ENCODE data around the gene ZC3HAV1. TPM values are rescaled to one million over a fixed set of nuclear protein-coding genes. Genes with fewer than 3 reads are reported as not detected.

ZC3HAV1 gene
- total RNA-seq, 4 donors from 2014 or later, result 30.3 to 38.2 (median 31.7) TPM

DNA sequence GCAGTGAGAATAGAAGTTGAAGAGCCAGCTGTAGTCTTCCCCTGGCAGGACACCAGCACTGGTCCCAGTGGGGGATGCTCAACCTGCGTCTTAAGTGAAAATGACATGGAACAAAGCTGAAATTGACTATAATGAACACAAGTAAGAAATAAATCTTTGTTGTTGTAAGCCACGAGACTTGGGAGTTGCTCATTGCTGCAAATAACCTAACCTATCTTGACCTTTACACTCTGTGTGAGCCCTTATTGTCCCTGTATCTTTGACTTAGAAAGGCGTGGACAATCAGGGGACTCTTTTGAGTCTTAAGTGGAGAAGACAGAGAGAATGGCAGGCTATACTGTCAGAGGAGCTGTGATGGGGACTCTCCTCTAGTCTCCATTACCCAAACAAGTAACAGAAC lies 90.6 kb downstream of the ZC3HAV1 start:
- H3K4me3 ChIP-seq, result no peak overlapping the region
- no peak overlapping the region for H3K27ac ChIP-seq
- H3K36me3 ChIP-seq, result peaks cover 0 to 7% (median 0%) of the 10 kb centered on the region in 3 donors
- peaks cover 0 to 15% (median 0%) of the 10 kb centered on the region in 4 donors for H3K4me1 ChIP-seq
- TF ChIP-seq POLR2A (IDR thresholded peaks at IDR 0.05), result no peak
- no peak for TF ChIP-seq EP300 (IDR thresholded peaks at IDR 0.05)
- TF ChIP-seq, protein P1, sequence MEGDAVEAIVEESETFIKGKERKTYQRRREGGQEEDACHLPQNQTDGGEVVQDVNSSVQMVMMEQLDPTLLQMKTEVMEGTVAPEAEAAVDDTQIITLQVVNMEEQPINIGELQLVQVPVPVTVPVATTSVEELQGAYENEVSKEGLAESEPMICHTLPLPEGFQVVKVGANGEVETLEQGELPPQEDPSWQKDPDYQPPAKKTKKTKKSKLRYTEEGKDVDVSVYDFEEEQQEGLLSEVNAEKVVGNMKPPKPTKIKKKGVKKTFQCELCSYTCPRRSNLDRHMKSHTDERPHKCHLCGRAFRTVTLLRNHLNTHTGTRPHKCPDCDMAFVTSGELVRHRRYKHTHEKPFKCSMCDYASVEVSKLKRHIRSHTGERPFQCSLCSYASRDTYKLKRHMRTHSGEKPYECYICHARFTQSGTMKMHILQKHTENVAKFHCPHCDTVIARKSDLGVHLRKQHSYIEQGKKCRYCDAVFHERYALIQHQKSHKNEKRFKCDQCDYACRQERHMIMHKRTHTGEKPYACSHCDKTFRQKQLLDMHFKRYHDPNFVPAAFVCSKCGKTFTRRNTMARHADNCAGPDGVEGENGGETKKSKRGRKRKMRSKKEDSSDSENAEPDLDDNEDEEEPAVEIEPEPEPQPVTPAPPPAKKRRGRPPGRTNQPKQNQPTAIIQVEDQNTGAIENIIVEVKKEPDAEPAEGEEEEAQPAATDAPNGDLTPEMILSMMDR (IDR thresholded peaks at IDR 0.05), result no peak
- no peaks in the 10 kb centered on the region for H3K27me3 ChIP-seq
- DNase-seq (ENCODE audit: low spot score in 2 of 2), result no peak
- WGBS, 2 donors, result 49 to 55% methylated on average over 3 of the region's 3 CpGs
- no peaks in the 10 kb centered on the region for H3K9me3 ChIP-seq

GRCh38 chr7:139016931-139017511 lies 92.5 kb downstream of the ZC3HAV1 start:
- Histone ChIP-seq H3K4me1 (peaks cover 0 to 8% (median 0%) of the 10 kb centered on the region in 4 donors), H3K36me3 (peaks cover 0 to under 1% (median 0%) of the 10 kb centered on the region in 3 donors), H3K27me3 (no peaks in the 10 kb centered on the region), H3K27ac (no peak overlapping the region), H3K9me3 (no peaks in the 10 kb centered on the region), H3K4me3 (no peak overlapping the region)
- WGBS, 2 donors, result 29 to 30% methylated on average over 7 of the region's 7 CpGs
- DNase-seq (ENCODE audit: low spot score in 2 of 2), result peak; percentile 33 to 72
- TF ChIP-seq POLR2A (IDR thresholded peaks at IDR 0.05), result no peak
- TF ChIP-seq, protein P1 (IDR thresholded peaks at IDR 0.05), result peak; percentile 47 to 67 (median 51)

GRCh38 chr7:139011373-139011772 lies 98.1 kb downstream of the ZC3HAV1 start:
- no peaks in the 10 kb centered on the region for H3K9me3 ChIP-seq
- DNase-seq (ENCODE audit: low spot score in 2 of 2), result no peak
- H3K4me1 ChIP-seq, result no peaks in the 10 kb centered on the region
- TF ChIP-seq, protein P1 (IDR thresholded peaks at IDR 0.05), result no peak
- TF ChIP-seq EP300 (IDR thresholded peaks at IDR 0.05) (no peak), POLR2A (IDR thresholded peaks at IDR 0.05) (no peak)
- 83 to 88% methylated on average over 3 of the region's 3 CpGs for WGBS, 2 donors
- no peak overlapping the region for H3K27ac ChIP-seq
- no peaks in the 10 kb centered on the region for H3K27me3 ChIP-seq
- no peak overlapping the region for H3K4me3 ChIP-seq
- no peaks in the 10 kb centered on the region for H3K36me3 ChIP-seq

DNA sequence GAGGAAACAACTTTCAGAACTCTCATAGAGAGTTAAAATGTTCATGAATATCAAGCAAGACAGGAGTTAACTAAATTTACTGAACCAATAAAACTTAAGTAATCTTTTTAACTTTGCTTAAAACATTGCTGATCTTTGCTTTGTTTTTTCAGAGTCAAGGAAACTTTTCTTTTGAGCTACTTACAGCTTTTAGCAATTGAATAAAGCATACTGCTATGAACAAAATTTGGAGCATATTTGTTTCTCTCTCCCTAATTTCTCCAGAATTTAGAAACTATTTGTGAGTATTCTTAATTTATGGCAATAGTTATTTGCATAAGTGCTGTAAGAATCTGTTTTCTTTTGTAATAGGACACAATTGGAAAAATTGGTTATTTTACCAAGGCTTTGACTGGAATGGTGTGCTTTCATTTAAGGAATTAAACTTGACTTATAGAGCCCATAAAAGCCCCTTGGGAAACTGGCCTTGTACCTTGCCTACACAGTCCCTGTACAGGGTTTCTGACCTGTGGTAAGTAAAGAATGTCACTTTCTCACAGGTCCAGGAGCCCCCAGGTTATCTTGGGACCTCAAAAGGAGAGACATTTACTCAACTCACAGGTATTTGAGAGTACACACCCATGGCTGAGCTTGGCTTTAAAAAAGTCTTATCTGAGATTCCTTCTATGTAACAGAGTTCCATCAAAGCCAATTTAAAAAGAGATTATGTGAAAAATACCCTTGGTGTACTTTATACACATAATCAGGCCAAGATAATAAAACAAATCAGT lies 105.0 kb downstream of the ZC3HAV1 start:
- Histone ChIP-seq H3K4me3 (no peak overlapping the region), H3K36me3 (no peaks in the 10 kb centered on the region), H3K4me1 (no peaks in the 10 kb centered on the region), H3K27me3 (no peaks in the 10 kb centered on the region), H3K27ac (no peak overlapping the region), H3K9me3 (peaks cover 0 to 17% (median 2%) of the 10 kb centered on the region in 4 donors)
- DNase-seq (ENCODE audit: low spot score in 2 of 2), result no peak
- TF ChIP-seq, protein P1 (IDR thresholded peaks at IDR 0.05), result no peak
- TF ChIP-seq POLR2A (IDR thresholded peaks at IDR 0.05), result no peak
- no peak for TF ChIP-seq EP300 (IDR thresholded peaks at IDR 0.05)

DNA sequence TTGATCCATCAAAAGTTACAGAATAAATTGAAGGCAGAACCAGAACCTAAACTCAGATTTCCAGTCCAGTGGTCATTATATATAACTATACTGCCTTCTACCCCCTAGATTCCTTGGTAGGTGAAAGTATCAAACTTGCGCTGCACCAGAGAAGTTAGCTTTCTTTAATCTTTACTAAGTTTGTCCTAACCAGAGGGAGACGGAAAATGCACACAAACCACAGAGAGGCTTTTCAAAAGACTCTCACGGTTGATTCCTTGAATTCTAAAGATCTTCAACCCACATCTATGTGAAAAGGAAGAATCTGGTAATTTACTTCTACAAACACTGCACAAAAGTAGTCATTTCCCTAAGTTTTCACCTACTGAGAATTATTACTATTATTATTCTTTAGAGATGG lies 110.1 kb downstream of the ZC3HAV1 start:
- WGBS, 2 donors, result 74 to 79% methylated on average over 3 of the region's 3 CpGs
- Histone ChIP-seq H3K4me1 (no peaks in the 10 kb centered on the region), H3K27me3 (no peaks in the 10 kb centered on the region), H3K4me3 (no peak overlapping the region), H3K9me3 (peaks cover 0 to 11% (median 2%) of the 10 kb centered on the region in 4 donors), H3K36me3 (no peaks in the 10 kb centered on the region), H3K27ac (no peak overlapping the region)
- TF ChIP-seq POLR2A (IDR thresholded peaks at IDR 0.05) (no peak), EP300 (IDR thresholded peaks at IDR 0.05) (no peak)
- TF ChIP-seq, protein P1 (IDR thresholded peaks at IDR 0.05), result no peak
- no peak for DNase-seq (ENCODE audit: low spot score in 2 of 2)
